GM23248 (cell line): ENCODE measurements around the gene NPIPB8. TPM values are rescaled to one million over a fixed set of nuclear protein-coding genes. Genes with fewer than 3 reads are reported as not detected.
"Not testable (repeated sequence)": the region's sequence is repeated elsewhere in the genome, so short reads cannot be mapped to it uniquely, and the experiment has no call there.

Experiments
- DNase-seq: peaks from one replicate; pipeline ENCODE4 v3.0.0-alpha.2; 2015
- H2AFZ ChIP-seq: fragments of 200-600 bp; sonication (generic); 2 replicates; pipeline ENCODE4 v1.6.1; 2016; ENCODE audit warnings: antibody characterized with exemption
- H3F3A ChIP-seq: fragments of 200-600 bp; sonication (generic); 2 replicates; pipeline ENCODE4 v1.6.1; 2016; ENCODE audit warnings: mild to moderate bottlenecking, antibody characterized with exemption, mixed run types; ENCODE audit not compliant: insufficient read depth
- H3K27ac ChIP-seq: fragments of 200-600 bp; sonication (generic); 2 replicates; pipeline ENCODE4 v1.5.1; 2016; ENCODE audit warnings: mild to moderate bottlenecking
- H3K27me3 ChIP-seq: fragments of 200-600 bp; sonication (generic); replicated peaks from 2 replicates; pipeline ENCODE4 v1.6.1; 2016; ENCODE audit warnings: mild to moderate bottlenecking; ENCODE audit not compliant: insufficient read depth
- H3K36me3 ChIP-seq: fragments of 200-600 bp; sonication (generic); 2 replicates; pipeline ENCODE4 v1.6.1; 2016; ENCODE audit warnings: low read depth, mild to moderate bottlenecking
- H3K4me1 ChIP-seq: fragments of 200-600 bp; sonication (generic); 2 replicates; pipeline ENCODE4 v1.6.1; 2016; ENCODE audit warnings: mild to moderate bottlenecking; ENCODE audit not compliant: insufficient read depth
- H3K4me2 ChIP-seq: fragments of 200-600 bp; sonication (generic); one replicate; pipeline ENCODE4 v1.6.1; 2016; ENCODE audit warnings: mild to moderate bottlenecking; ENCODE audit not compliant: unreplicated experiment
- H3K4me3 ChIP-seq: fragments of 200-600 bp; sonication (generic); 2 replicates; pipeline ENCODE4 v1.5.1; 2016; ENCODE audit warnings: mild to moderate bottlenecking
- H3K79me2 ChIP-seq: fragments of 200-600 bp; sonication (generic); 2 replicates; pipeline ENCODE4 v1.6.1; 2016; ENCODE audit warnings: mild to moderate bottlenecking; ENCODE audit not compliant: insufficient read depth
- H3K9ac ChIP-seq: fragments of 200-600 bp; sonication (generic); 2 replicates; pipeline ENCODE4 v1.6.1; 2016; ENCODE audit warnings: mild to moderate bottlenecking
- H3K9me2 ChIP-seq: fragments of 200-600 bp; sonication (generic); 2 replicates; pipeline ENCODE4 v1.6.1; 2016; ENCODE audit warnings: mixed run types, mild to moderate bottlenecking, moderate library complexity; ENCODE audit not compliant: insufficient read depth
- H3K9me3 ChIP-seq: fragments of 200-600 bp; sonication (generic); one replicate; pipeline ENCODE4 v1.6.1; 2017; ENCODE audit warnings: low read depth
- H4K20me1 ChIP-seq: fragments of 200-600 bp; sonication (generic); 2 replicates; pipeline ENCODE4 v1.6.0; 2016; ENCODE audit not compliant: insufficient read depth
- EZH2 ChIP-seq: fragments of 200-600 bp; sonication (generic); IDR thresholded peaks from 2 replicates; pipeline ENCODE4 v1.6.1; 2018; ENCODE audit warnings: antibody characterized with exemption, mild to moderate bottlenecking; ENCODE audit not compliant: insufficient read depth, poor library complexity, severe bottlenecking
- EZH2phosphoT487 ChIP-seq: fragments of 200-600 bp; sonication (generic); IDR thresholded peaks from 2 replicates; pipeline ENCODE4 v1.6.1; 2018; ENCODE audit warnings: antibody characterized with exemption, moderate library complexity, mild to moderate bottlenecking, low read depth; ENCODE audit not compliant: insufficient read depth
- WGBS, 2 experiments: methylation state at CpG; one replicate each; pipeline ENCODE4 v1.1.6; 2015 to 2017; ENCODE audit warnings: low lambda C conversion rate in 2 of 2, low coverage in 1 of 2; ENCODE audit errors: missing lambda C conversion rate in 2 of 2; 5-methylcytosine and 5-hydroxymethylcytosine counted together
- in situ Hi-C: fragments of 300-500 bp; cut with MboI; formaldehyde crosslinking; loops from 2 replicates; pipeline ENCODE4 v1.15.0; 2020
- polyA plus RNA-seq: library from polyadenylated mRNA; unstranded; fragments of >200 nt; fragmentation: Nextera tagmentation; extraction: Ambion mirVana; gene quantifications from 2 replicates; pipeline ENCODE4 v1.2.1, GENCODE V29; 2016
- total RNA-seq: library from RNA; depleted of rRNA; stranded (reverse); fragments of >200 nt; shearing (Covaris generic); gene quantifications from 2 replicates; pipeline ENCODE4 v1.2.3, GENCODE V29; 2014; rRNA removed

Gene NPIPB8
- total RNA-seq, result not detected in 2 replicates
- polyA plus RNA-seq, result not detected in 2 replicates

DNA sequence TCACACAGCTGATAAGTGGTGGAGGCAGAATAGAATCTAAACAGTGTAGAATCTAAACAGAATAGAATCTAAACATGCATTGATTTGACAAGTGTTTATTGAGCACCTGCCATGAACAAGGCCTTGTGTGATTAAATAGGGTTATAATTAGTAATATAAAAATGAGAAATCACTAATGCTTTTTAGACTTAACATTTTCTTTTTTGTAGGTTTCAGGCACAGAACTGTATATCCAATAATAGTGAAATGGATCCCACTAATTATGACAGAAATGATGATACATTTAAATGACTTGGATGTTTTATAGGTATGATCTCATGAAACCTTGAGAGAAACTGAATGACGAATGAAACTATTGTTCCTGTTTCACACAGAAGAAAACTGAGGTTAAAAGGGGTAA, at the start of gene NPIPB8:
TSS of gene NPIPB8 (plus strand) at position 301 of the 400 bp plus-strand sequence. CDS start 296 bp downstream, outside the sequence.
- in situ Hi-C loops, H3K4me3 ChIP-seq: not testable (repeated sequence)

DNA sequence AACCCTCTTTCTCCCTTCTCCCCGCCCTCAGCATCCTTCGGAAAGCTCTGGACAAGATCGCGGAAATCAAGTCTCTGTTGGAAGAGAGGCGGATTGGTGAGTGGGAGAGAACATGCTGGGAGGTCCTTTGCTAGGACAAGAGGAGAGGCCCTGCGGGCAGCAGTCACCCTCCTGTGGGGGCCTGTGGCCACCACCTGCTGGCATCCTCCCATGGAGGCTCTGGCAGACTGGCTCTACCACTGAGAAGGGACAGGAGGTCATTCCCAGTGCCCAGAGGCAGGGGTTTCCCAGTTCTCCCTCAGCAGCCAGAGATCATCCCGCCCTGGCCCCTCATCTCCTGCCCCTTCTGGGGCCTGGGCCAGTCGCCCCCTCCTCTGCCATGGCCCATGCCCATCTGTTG, 48.8 kb upstream of the NPIPB8 start:
- no peak for TF ChIP-seq EZH2
- no peak for TF ChIP-seq EZH2phosphoT487

More for the DNA sequence above, at the start of gene NPIPB8:
- H4K20me1 ChIP-seq, H3K27me3 ChIP-seq, H2AFZ ChIP-seq, H3K36me3 ChIP-seq, H3K9me3 ChIP-seq, H3K4me2 ChIP-seq, H3K9ac ChIP-seq, H3K27ac ChIP-seq, H3K9me2 ChIP-seq, DNase-seq, H3K79me2 ChIP-seq: not testable (repeated sequence)
- Histone ChIP-seq H3F3A (peaks cover 14% of the 10 kb centered on the region), H3K4me1 (peaks cover 10% of the 10 kb centered on the region; the same call in 1 of the 2 replicates)
- no CpG with 5 or more reads among the region's 1 CpG for WGBS, 2 experiments

GRCh38 chr16:28589930-28590329, 47.9 kb upstream of the NPIPB8 start:
- Histone ChIP-seq H3K9me3 (no peaks in the 10 kb centered on the region), H3K79me2 (no peaks in the 10 kb centered on the region), H3K9me2 (no peaks in the 10 kb centered on the region), H2AFZ (no peak overlapping the region), H4K20me1 (no peaks in the 10 kb centered on the region), H3K36me3 (no peaks in the 10 kb centered on the region), H3K4me2 (no peak overlapping the region), H3K27me3 (no peaks in the 10 kb centered on the region), H3K27ac (no peak overlapping the region), H3K9ac (no peak overlapping the region), H3K4me3 (no peak overlapping the region), H3K4me1 (no peaks in the 10 kb centered on the region), H3F3A (no peaks in the 10 kb centered on the region)
- WGBS, 2 experiments, result 95 to 98% methylated on average over 12 to 13 of the region's 13 CpGs
- TF ChIP-seq EZH2 (no peak), EZH2phosphoT487 (no peak)
- DNase-seq, result no peak
- in situ Hi-C loops, result no loop called here

More for the DNA sequence above, 48.8 kb upstream of the NPIPB8 start:
- in situ Hi-C loops, result no loop called here
- Histone ChIP-seq H4K20me1 (no peaks in the 10 kb centered on the region), H3K27ac (no peak overlapping the region), H2AFZ (no peak overlapping the region), H3K4me1 (no peaks in the 10 kb centered on the region), H3K9ac (no peak overlapping the region), H3F3A (no peaks in the 10 kb centered on the region), H3K79me2 (no peaks in the 10 kb centered on the region), H3K27me3 (no peaks in the 10 kb centered on the region), H3K4me3 (no peak overlapping the region), H3K9me3 (no peaks in the 10 kb centered on the region), H3K9me2 (no peaks in the 10 kb centered on the region), H3K4me2 (no peak overlapping the region), H3K36me3 (no peaks in the 10 kb centered on the region)
- 93 to 94% methylated on average over 8 of the region's 8 CpGs for WGBS, 2 experiments
- no peak for DNase-seq

DNA sequence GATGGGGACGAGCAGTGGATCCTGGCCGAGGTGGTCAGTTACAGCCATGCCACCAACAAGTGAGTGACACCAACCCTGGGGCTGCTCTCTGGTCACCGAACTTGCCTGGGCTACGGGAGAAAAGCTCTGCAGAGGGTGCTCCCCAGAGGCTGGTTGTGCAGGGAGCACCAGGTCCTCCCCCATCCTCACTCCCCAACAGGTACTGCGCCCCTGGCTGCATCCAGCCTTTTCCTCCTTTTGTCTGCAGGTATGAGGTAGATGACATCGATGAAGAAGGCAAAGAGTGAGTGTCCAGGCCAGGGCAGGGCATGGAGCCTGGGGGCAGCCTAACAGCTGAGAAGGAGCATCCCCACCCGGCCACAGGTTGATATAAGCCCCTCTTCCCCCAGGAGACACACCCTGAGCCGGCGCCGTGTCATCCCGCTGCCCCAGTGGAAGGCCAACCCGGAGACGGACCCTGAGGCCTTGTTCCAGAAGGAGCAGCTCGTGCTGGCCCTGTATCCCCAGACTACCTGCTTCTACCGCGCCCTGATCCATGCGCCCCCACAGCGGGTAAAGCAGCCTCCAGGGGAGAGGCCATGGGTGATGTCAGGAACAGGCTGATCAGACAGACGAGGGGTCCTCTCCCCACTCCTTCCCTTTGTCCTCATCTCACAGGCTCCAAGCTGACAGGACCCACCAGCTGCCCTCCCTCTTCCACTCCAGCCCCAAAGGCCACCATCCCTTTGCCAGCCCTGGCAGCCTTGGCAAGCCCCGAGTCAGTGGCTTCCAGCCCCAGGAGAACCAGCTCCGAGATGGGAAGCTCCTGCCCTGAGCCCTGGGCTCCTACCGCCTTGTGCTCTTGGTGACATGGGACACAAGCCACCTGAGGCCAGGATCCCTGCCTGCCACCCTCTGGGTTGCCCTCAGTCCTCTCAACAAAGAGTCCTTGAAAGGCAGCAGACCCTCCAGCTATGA, 47.2 kb upstream of the NPIPB8 start:
- H3K4me1 ChIP-seq, result no peaks in the 10 kb centered on the region
- H3K27ac ChIP-seq, result no peak overlapping the region
- no peaks in the 10 kb centered on the region for H3K27me3 ChIP-seq
- in situ Hi-C loops, result no loop called here
- no peaks in the 10 kb centered on the region for H3K9me3 ChIP-seq
- no peaks in the 10 kb centered on the region for H3K79me2 ChIP-seq
- H3F3A ChIP-seq, result no peaks in the 10 kb centered on the region
- TF ChIP-seq EZH2 (no peak), EZH2phosphoT487 (no peak)
- H2AFZ ChIP-seq, result no peak overlapping the region
- H3K9me2 ChIP-seq, result no peaks in the 10 kb centered on the region
- no peak overlapping the region for H3K9ac ChIP-seq
- no peaks in the 10 kb centered on the region for H3K36me3 ChIP-seq
- DNase-seq, result no peak
- WGBS, 2 experiments, result 86 to 89% methylated on average over 21 to 22 of the region's 22 CpGs
- H4K20me1 ChIP-seq, result no peaks in the 10 kb centered on the region
- H3K4me3 ChIP-seq, result no peak overlapping the region
- H3K4me2 ChIP-seq, result no peak overlapping the region
